Astrocyte (in vitro differentiated cells and primary cell): ENCODE results near the gene GRIK3.

Experiments used
- EZH2 ChIP-seq: IDR thresholded peaks from 2 replicates; pipeline ENCODE4 v1.6.1; 2012; ENCODE audit warnings: mild to moderate bottlenecking, low read length, inconsistent platforms; ENCODE audit not compliant: insufficient read depth
- TF ChIP-seq, protein P1 (sequence below): IDR thresholded peaks from 2 replicates; pipeline ENCODE4 v1.5.1; 2011; ENCODE audit warnings: low read depth, mild to moderate bottlenecking, inconsistent platforms, low read length, moderate library complexity; ENCODE audit not compliant: insufficient read depth

- TF ChIP-seq, protein P1, sequence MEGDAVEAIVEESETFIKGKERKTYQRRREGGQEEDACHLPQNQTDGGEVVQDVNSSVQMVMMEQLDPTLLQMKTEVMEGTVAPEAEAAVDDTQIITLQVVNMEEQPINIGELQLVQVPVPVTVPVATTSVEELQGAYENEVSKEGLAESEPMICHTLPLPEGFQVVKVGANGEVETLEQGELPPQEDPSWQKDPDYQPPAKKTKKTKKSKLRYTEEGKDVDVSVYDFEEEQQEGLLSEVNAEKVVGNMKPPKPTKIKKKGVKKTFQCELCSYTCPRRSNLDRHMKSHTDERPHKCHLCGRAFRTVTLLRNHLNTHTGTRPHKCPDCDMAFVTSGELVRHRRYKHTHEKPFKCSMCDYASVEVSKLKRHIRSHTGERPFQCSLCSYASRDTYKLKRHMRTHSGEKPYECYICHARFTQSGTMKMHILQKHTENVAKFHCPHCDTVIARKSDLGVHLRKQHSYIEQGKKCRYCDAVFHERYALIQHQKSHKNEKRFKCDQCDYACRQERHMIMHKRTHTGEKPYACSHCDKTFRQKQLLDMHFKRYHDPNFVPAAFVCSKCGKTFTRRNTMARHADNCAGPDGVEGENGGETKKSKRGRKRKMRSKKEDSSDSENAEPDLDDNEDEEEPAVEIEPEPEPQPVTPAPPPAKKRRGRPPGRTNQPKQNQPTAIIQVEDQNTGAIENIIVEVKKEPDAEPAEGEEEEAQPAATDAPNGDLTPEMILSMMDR, result no peak
- no peak for TF ChIP-seq EZH2
These were observed 46.0 kb downstream of the GRIK3 start for GRCh38 chr1:36988321-36988720.
